ENCODE measurements around the gene DECR2.

Gene DECR2

GRCh38 chr16:367333-367903 is 34.3 kb upstream of the DECR2 start:
- DNase-seq, result no peak

GRCh38 chr16:368388-369158 is 33.1 kb upstream of the DECR2 start:
- DNase-seq, result no peak

GRCh38 chr16:369275-369865 is 32.3 kb upstream of the DECR2 start:
- DNase-seq, result no peak

GRCh38 chr16:369866-370436 is 31.7 kb upstream of the DECR2 start:
- peak; percentile 24 for DNase-seq

GRCh38 chr16:370443-370842 is 31.2 kb upstream of the DECR2 start, which contains the start of gene MRPL28:
TSS of gene MRPL28 (minus strand) at chr16:370538. CDS start at chr16:370218, 320 bp downstream.
- peak; percentile 97 for DNase-seq

- DNase-seq, result peak; percentile 33
Observed at GRCh38 chr16:370979-371514, 30.6 kb upstream of the DECR2 start.

GRCh38 chr16:371515-372301 is 30.0 kb upstream of the DECR2 start:
- DNase-seq, result peak; percentile 36

GRCh38 chr16:372302-372983 is 29.2 kb upstream of the DECR2 start:
- no peak for DNase-seq

- peak; percentile 17 for DNase-seq
Observed at GRCh38 chr16:373020-373598, 28.6 kb upstream of the DECR2 start.

- DNase-seq, result peak; percentile 18
Observed at GRCh38 chr16:373848-374615, 27.7 kb upstream of the DECR2 start.

- DNase-seq, result peak; percentile 17
Observed at GRCh38 chr16:374616-374926, 27.1 kb upstream of the DECR2 start.

GRCh38 chr16:375212-375611 is 26.5 kb upstream of the DECR2 start:
- no peak for DNase-seq

- DNase-seq, result peak; percentile 21
Observed at GRCh38 chr16:375927-376816, 25.5 kb upstream of the DECR2 start.

GRCh38 chr16:376817-377418 is 24.8 kb upstream of the DECR2 start:
- no peak for DNase-seq

GRCh38 chr16:377419-377951 is 24.2 kb upstream of the DECR2 start:
- peak; percentile 24 for DNase-seq

- DNase-seq, result peak; percentile 13
Observed at GRCh38 chr16:378113-378820, 23.4 kb upstream of the DECR2 start.

- no peak for DNase-seq
Observed at GRCh38 chr16:378821-379182, 22.9 kb upstream of the DECR2 start.

- DNase-seq, result peak; percentile 18
Observed at GRCh38 chr16:379183-379960, 22.3 kb upstream of the DECR2 start.

All from right hindlimb (tissue), 1 donor.